T-helper 17 cell (primary cell): ENCODE results near the gene ZNF747. TPM values are rescaled to one million over a fixed set of nuclear protein-coding genes. Genes with fewer than 3 reads are reported as not detected.
A peak's percentile ranks its signal among the peaks of the same experiment; 100 is the strongest.
"Not testable (repeated sequence)": the region's sequence is repeated elsewhere in the genome, so short reads cannot be mapped to it uniquely, and the experiment has no call there.

ENCODE experiments used
- ATAC-seq: fragments of 150-1000 bp; cut with Tn5 transposase; 2 replicates; pipeline ENCODE4 v1.10.0; 2021; ENCODE audit warnings: mild to moderate bottlenecking, moderate library complexity
- DNase-seq, 3 donors: peaks; one replicate each; pipeline versions ENCODE4 v3.0.0 to v3.0.0-alpha.2; 2020 to 2021
- H3K9me3 ChIP-seq: one replicate; pipeline ENCODE4 v1.7.0; 2013; ENCODE audit warnings: low read length, mild to moderate bottlenecking; ENCODE audit not compliant: control insufficient read depth, poor library complexity, severe bottlenecking
- H3K27ac Mint-ChIP-seq: one replicate; pipeline ENCODE4 v1.8.0; 2022; ENCODE audit warnings: mild to moderate bottlenecking, moderate library complexity, mixed read lengths
- H3K27me3 Mint-ChIP-seq: one replicate; pipeline ENCODE4 v1.8.0; 2022; ENCODE audit warnings: mixed read lengths
- H3K36me3 Mint-ChIP-seq: one replicate; pipeline ENCODE4 v1.8.0; 2022; ENCODE audit warnings: low read depth, mixed read lengths
- H3K4me1 Mint-ChIP-seq: one replicate; pipeline ENCODE4 v1.8.0; 2022; ENCODE audit warnings: mild to moderate bottlenecking, mixed read lengths
- H3K4me3 Mint-ChIP-seq: one replicate; pipeline ENCODE4 v1.8.0; 2022; ENCODE audit warnings: mild to moderate bottlenecking, moderate library complexity, mixed read lengths
- total RNA-seq, 4 donors: library from RNA in 2 of 4; stranded (reverse) in 2 of 4; gene quantifications; one replicate each; pipeline ENCODE4 v1.2.3 and lab custom pipeline; 2022 to 2026

ZNF747 gene
- total RNA-seq, 2 donors from 2014 or later = 7.6 TPM

GRCh38 chr16:30524575-30525568 lies 9.8 kb downstream of the ZNF747 start:
- H3K27ac Mint-ChIP-seq = peak overlapping the region; percentile 8
- H3K4me3 Mint-ChIP-seq = peak overlapping the region; percentile 63

GRCh38 chr16:30523768-30524574 lies 10.7 kb downstream of the ZNF747 start:
- no peak for DNase-seq
- Mint-ChIP-seq H3K27me3 (no peaks in the 10 kb centered on the region), H3K27ac (no peak overlapping the region), H3K4me1 (peaks cover 23% of the 10 kb centered on the region), H3K4me3 (no peak overlapping the region), H3K36me3 (peaks cover 11% of the 10 kb centered on the region)
- no peak for ATAC-seq
- H3K9me3 ChIP-seq = no peaks in the 10 kb centered on the region

More at GRCh38 chr16:30524575-30525568, 9.8 kb downstream of the ZNF747 start:
- peaks cover 3% of the 10 kb centered on the region for H3K36me3 Mint-ChIP-seq
- DNase-seq (no peak), ATAC-seq (no peak)
- H3K27me3 Mint-ChIP-seq = no peaks in the 10 kb centered on the region
- peaks cover 23% of the 10 kb centered on the region for H3K4me1 Mint-ChIP-seq
- H3K9me3 ChIP-seq = no peaks in the 10 kb centered on the region

GRCh38 chr16:30522702-30523463 lies 11.8 kb downstream of the ZNF747 start:
- not testable (repeated sequence) for H3K9me3 ChIP-seq, H3K4me3 Mint-ChIP-seq, ATAC-seq, H3K27me3 Mint-ChIP-seq, DNase-seq
- H3K36me3 Mint-ChIP-seq = peaks cover 11% of the 10 kb centered on the region
- H3K27ac Mint-ChIP-seq = peak overlapping the region; percentile 27
- H3K4me1 Mint-ChIP-seq = peaks cover 20% of the 10 kb centered on the region

- peak overlapping the region; percentile 27 for H3K27ac Mint-ChIP-seq
- no peaks in the 10 kb centered on the region for H3K27me3 Mint-ChIP-seq
- peak overlapping the region; percentile 22 for H3K4me3 Mint-ChIP-seq
- no peak for DNase-seq
- H3K36me3 Mint-ChIP-seq = peaks cover 11% of the 10 kb centered on the region
- H3K9me3 ChIP-seq = no peaks in the 10 kb centered on the region
- ATAC-seq = no peak
- H3K4me1 Mint-ChIP-seq = peaks cover 13% of the 10 kb centered on the region
Measured at GRCh38 chr16:30521873-30522641, 12.6 kb downstream of the ZNF747 start.

GRCh38 chr16:30521476-30521872 lies 13.2 kb downstream of the ZNF747 start:
- no peaks in the 10 kb centered on the region for H3K9me3 ChIP-seq
- ATAC-seq = no peak
- H3K36me3 Mint-ChIP-seq = peaks cover 11% of the 10 kb centered on the region
- peak overlapping the region; percentile 27 for H3K27ac Mint-ChIP-seq
- DNase-seq = no peak
- H3K27me3 Mint-ChIP-seq = no peaks in the 10 kb centered on the region
- peaks cover 15% of the 10 kb centered on the region for H3K4me1 Mint-ChIP-seq
- no peak overlapping the region for H3K4me3 Mint-ChIP-seq

- no peak for ATAC-seq
- Mint-ChIP-seq H3K4me3 (no peak overlapping the region), H3K27ac (peak overlapping the region; percentile 70), H3K27me3 (no peaks in the 10 kb centered on the region), H3K36me3 (peaks cover 11% of the 10 kb centered on the region), H3K4me1 (peaks cover 19% of the 10 kb centered on the region)
- H3K9me3 ChIP-seq = no peaks in the 10 kb centered on the region
- DNase-seq = no peak
Measured at GRCh38 chr16:30519120-30520049, 15.3 kb downstream of the ZNF747 start.

GRCh38 chr16:30518552-30518951 lies 16.1 kb downstream of the ZNF747 start:
- no peak for ATAC-seq
- Mint-ChIP-seq H3K4me1 (peaks cover 19% of the 10 kb centered on the region), H3K27ac (peak overlapping the region; percentile 70), H3K36me3 (peaks cover 11% of the 10 kb centered on the region), H3K27me3 (no peaks in the 10 kb centered on the region), H3K4me3 (no peak overlapping the region)
- no peak for DNase-seq
- H3K9me3 ChIP-seq = no peaks in the 10 kb centered on the region

GRCh38 chr16:30515275-30515674 lies 19.4 kb downstream of the ZNF747 start:
- ATAC-seq (no peak), DNase-seq (no peak)
- no peak overlapping the region for H3K4me3 Mint-ChIP-seq
- H3K27ac Mint-ChIP-seq = peak overlapping the region; percentile 84
- H3K9me3 ChIP-seq = no peaks in the 10 kb centered on the region
- no peaks in the 10 kb centered on the region for H3K27me3 Mint-ChIP-seq
- peaks cover 21% of the 10 kb centered on the region for H3K4me1 Mint-ChIP-seq
- peaks cover 15% of the 10 kb centered on the region for H3K36me3 Mint-ChIP-seq

- no peaks in the 10 kb centered on the region for H3K9me3 ChIP-seq
- Mint-ChIP-seq H3K4me1 (peaks cover 13% of the 10 kb centered on the region), H3K36me3 (peaks cover 8% of the 10 kb centered on the region), H3K27ac (peak overlapping the region; percentile 81), H3K27me3 (no peaks in the 10 kb centered on the region), H3K4me3 (no peak overlapping the region)
- ATAC-seq (no peak), DNase-seq (no peak)
Measured at GRCh38 chr16:30511509-30511908, 23.1 kb downstream of the ZNF747 start.

- ATAC-seq (no peak), DNase-seq (no peak)
- Mint-ChIP-seq H3K4me1 (peaks cover 12% of the 10 kb centered on the region), H3K4me3 (no peak overlapping the region), H3K27me3 (no peaks in the 10 kb centered on the region), H3K36me3 (peaks cover 9% of the 10 kb centered on the region), H3K27ac (no peak overlapping the region)
- no peaks in the 10 kb centered on the region for H3K9me3 ChIP-seq
Measured at GRCh38 chr16:30510376-30510938, 24.2 kb downstream of the ZNF747 start.

- Mint-ChIP-seq H3K27me3 (no peaks in the 10 kb centered on the region), H3K4me1 (peaks cover 9% of the 10 kb centered on the region), H3K36me3 (peaks cover 9% of the 10 kb centered on the region), H3K4me3 (no peak overlapping the region), H3K27ac (peak overlapping the region; percentile 66)
- ATAC-seq (no peak), DNase-seq (no peak)
- H3K9me3 ChIP-seq = no peaks in the 10 kb centered on the region
Measured at GRCh38 chr16:30509081-30509765, 25.4 kb downstream of the ZNF747 start.
